Activated naive CD4-positive, alpha-beta T cell treated with anti-CD3 and anti-CD28 coated beads, Interleukin-2, amount 50 U/mL, for 16 hours (primary cell): ENCODE measurements around the gene HOXA2.

Source experiments
- DNase-seq: peaks from one replicate; pipeline ENCODE4 v3.0.0-alpha.2; 2020

HOXA2 gene

DNA sequence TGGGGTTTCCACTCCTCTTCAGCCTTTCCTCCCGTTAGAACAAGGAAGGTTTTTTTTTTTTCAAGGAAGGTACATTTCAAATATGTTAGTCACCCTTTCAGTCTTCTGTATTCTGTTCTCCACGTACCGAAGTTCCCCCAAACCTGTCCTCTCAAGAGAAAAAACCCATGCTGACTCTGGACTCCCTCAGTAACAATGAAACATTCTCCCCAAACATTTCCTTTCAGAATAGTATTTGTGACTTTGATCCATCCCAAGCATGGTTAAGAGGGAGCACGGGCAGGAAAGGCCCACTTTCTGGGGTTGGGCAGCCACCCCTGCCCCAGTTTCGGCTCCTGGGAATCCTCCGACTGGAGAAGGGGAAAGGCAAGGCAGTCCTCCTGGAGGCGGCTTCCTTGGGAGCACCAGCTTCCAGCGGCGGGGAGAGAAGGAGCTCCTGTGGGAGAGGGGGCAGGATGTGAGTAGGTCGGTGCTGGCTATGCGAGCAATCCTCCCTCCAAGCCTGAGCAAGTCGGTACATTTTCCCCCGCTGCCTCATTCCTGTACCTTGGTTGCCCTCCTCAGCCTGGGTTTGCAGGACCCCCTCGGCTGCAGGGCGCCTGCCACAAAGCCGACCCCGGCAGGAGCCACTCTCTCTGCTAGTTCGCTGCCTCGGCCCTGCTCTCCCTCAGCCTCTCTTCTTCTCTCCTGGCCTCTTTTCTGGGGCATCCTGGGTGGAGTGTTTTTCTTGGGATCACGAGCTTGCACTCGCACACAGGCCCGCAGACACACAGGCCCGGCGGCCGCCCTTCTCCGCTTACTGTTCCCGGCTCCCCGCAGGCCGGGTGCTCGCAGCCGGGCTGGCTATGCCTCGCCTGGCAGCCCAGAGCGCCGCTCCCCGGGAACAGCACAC is 4.6 kb downstream of the HOXA2 start:
- no peak for DNase-seq

DNA sequence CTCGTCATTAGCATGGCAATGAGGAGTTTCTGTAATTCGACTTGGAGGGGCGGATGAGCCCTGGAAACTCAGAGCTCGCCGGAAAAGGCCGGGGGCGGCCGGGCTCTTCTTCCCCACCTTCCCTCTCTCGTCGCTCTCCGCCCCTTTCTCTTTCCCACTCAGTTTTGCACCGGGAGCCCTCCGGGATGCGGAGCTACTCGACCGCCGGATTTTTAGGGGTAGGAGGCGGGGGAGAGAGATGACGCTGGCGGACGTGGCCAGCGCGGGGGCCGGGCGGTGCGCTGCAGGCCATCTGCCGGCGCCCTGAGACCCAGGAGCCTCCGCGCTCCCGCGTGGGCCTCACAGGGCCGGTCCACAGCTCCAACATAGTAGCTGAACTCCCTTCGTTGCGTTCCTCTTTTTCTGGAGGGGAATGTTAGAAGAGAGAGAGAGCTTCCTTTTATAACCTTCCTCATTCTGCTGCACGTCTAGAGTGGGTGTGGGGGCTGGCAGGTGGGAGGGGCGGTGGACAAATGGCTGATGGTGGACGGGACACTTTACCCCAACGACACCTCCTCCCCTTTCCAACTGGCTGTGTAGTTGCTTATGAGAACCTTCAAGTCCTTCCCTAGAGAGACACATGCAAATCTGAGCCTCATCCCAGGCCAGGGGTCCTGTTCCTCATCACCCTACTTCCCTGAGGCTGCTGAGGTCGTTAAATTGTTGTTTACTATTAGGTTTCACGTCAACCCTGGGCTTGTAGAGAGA is 5.5 kb downstream of the HOXA2 start:
- DNase-seq = no peak

DNA sequence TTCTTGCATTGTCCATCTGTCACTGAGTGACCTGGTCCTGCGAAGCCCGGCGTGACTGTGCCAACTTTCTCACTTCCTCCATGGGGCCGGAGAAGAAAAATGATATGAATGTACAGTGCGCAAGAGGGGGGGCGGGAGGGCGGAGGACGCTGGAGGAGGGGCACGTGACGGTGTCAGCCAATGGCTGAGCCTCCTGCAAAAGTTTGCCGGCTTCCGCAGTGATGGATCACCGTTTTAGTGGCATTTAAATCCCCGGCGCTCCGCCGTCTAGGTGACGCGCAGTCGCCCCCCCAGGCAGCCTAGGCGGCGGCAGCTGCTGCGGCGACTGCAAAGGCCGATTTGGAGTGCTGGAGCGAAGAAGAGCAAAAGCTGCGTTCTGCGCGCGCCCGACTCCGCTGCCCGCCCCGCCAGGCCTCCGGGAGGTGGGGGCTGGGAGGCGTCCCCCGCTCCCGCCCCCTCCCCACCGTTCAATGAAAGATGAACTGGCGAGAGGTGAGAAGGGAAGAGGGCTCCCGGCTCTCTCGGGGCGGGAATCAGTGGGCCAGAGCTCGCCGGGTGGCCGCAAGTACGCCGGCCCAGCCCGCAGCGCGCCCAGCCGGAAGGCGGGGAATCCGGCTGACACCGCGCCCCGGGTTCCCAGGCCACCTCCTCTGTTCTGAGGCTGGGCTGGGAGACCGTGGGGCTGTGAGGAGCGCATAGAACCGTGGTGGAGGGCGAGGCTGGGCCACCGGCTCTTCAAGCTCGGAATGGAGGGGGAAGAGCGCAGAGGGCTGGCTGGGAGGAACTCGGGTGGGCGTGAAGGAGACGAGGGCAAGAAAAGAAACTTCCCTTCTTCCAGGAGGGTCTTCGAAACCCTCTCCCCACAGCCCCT is 6.4 kb downstream of the HOXA2 start, which contains the start of gene HOXA1:
Gene HOXA1 (minus strand): TSS at position 104 of the 871 bp plus-strand sequence. CDS start 88 bp downstream, at position 16.
- peak; percentile 68 for DNase-seq

DNA sequence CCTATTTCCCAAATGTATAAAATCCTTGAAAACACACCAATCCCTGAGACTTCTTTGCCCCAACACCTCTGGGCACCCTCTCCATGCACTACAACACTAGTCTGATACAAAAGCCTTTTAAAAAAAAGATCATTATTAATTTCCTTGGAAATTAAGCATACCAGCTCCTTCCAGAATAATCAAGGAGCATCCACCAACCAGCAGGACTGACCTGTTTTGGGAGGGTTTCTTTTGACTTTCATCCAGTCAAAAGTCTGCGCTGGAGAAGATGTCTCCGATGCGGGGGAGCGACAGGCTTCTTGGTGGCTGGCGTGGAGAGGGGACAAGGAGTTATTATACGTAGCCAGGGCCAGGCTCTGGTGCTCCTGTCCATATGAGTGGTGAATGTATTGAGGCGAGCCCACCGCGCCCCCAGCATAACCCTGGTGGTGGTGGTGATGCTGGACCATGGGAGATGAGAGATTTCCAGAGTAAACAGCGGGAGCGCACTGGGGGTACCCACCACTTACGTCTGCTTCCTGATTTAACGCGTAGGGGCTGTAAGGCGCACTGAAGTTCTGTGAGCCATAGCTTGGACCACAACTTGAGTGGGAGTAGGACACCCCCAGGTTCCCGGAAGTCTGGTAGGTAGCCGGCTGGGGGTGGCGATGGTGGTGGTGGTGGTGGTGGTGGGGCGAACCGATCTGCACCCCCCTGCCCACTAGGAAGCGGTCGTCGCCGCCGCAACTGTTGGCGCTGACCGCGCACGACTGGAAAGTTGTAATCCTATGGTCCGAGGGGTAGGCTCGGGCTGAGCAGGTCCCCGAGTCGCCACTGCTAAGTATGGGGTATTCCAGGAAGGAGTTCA is 7.2 kb downstream of the HOXA2 start:
- DNase-seq = no peak

DNA sequence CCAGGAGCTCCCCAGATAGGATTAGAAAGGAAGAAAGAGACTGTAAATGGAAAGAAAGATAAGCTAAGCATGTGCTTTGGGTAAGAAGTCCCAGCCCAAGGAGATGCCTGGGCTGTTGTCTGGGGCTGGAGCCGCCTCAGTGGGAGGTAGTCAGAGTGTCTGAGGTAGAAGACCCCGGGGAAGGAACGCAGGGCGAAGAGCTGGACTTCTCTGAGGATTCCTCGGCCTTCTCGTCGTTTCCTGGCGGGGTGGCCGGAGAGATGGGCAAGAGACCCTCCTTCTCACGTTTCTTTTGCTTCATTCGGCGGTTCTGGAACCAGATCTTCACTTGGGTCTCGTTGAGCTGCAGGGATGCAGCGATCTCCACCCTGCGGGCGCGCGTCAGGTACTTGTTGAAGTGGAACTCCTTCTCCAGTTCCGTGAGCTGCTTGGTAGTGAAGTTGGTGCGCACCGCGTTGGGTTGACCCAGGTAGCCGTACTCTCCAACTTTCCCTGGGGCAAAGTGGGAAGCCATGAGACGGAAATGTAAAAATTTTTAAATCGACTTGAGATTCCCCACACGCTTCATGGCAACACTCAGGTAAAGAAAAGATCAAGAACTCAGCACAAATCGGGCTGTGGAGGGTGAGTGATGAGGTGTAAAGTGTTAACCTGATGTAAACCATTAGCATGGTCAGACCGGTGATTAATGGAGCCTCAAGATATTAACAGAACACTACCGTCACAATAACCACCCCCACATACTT is 8.0 kb downstream of the HOXA2 start:
- DNase-seq = no peak

DNA sequence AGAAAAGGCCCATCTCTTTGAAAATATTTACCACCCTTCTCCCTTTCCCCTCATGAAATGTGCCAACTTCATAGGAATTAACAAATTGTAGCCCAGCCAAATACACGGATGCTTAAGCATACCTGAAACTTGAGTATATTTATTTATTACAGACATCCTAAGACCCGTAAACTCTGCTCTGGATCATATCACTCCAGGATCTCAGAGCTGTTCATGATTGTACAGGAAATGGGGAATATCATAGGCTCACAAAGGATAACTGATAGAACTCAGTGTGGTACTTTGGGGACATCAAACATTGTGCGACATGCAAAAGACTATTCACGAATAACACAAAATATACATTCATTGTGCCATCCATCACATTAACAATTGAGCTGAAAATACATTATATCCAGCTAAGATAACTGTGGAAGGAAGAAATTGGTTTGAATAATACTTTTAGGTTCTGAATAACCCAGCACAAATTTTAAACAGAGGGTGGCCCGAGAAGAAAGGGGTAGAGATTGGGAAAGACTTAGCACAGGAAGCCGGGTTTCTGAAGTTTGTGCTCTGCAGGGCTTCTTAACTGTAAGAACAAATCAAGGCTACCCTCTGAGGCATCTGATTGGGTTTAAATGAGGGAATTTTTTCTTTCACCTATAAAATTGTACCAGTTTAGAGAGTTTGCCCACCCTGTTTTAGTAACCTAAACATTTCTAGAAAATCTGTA is 9.1 kb downstream of the HOXA2 start:
- no peak for DNase-seq

DNA sequence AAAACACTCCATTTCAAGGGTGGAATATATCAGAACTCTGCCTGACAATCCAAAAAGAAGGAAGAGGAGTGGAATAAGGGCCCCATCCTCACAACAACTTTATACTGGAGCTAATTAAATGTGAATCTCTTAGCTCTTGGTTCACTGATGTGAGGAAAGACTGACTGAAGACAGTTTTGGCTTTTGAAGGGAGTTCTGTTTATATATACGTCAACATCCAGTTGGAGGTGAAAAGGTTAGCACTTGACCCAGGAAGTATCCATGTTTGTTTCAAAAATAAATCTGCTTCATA is 9.7 kb downstream of the HOXA2 start:
- DNase-seq = no peak

DNA sequence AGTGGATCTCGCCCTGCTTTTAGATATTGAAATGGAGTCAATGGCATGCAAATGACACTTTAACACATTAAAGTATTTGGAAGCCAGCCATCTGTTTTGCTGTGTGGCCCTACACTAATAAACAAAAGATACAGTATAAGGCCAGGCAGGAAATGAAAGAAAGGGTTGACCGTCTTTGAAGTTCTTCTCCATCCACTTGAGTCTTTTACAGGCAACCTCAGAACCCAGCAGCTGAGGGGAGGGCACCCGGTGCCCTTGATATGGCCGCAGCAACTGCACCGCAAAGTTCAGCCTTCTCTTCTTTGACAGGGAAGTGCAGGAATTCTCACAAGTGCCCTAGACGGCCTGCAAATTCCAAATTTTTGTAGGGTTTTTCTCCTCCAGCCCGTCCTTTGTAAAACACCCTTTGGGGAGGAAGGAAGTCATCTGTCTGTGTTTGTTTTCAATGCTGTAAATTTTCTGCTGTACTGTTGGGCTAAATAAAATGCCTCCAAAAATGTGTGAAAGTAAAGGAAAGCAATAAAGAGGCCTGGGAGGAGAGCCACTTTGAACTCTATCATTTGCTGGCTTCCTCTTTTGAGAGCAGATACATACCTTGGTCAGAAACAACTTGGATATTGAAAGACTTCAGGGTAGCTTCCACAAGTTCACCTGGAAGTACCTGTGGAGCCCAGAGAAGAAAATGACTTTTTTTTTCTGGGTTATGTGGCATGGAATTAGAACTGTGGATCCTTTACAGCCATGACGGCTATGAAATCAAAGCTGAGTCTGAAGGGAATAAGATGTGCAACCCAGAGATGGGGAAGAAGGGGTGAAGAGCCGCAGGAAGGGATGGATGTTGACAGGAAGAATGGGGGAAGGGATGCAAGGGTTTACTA is 10.3 kb downstream of the HOXA2 start:
- DNase-seq = no peak

DNA sequence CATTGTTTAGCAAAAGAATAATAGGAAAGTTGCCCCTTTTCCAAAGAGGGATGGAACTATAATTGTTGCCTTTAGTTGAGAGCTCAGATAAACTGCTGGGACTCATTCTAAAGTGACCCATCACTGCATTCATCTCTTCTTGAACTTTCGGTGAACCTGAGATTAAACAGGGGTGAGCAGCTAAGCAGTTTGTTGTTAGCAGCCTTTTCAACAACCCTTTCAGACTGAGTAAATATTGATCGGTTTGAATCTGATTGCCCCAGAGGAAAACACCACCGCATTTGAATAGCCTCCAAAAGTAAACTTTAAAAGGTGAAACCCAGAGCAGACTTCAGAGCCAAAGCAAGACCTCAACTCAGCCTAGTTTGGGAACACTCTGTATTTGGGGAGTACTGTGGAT is 11.4 kb downstream of the HOXA2 start:
- no peak for DNase-seq

DNA sequence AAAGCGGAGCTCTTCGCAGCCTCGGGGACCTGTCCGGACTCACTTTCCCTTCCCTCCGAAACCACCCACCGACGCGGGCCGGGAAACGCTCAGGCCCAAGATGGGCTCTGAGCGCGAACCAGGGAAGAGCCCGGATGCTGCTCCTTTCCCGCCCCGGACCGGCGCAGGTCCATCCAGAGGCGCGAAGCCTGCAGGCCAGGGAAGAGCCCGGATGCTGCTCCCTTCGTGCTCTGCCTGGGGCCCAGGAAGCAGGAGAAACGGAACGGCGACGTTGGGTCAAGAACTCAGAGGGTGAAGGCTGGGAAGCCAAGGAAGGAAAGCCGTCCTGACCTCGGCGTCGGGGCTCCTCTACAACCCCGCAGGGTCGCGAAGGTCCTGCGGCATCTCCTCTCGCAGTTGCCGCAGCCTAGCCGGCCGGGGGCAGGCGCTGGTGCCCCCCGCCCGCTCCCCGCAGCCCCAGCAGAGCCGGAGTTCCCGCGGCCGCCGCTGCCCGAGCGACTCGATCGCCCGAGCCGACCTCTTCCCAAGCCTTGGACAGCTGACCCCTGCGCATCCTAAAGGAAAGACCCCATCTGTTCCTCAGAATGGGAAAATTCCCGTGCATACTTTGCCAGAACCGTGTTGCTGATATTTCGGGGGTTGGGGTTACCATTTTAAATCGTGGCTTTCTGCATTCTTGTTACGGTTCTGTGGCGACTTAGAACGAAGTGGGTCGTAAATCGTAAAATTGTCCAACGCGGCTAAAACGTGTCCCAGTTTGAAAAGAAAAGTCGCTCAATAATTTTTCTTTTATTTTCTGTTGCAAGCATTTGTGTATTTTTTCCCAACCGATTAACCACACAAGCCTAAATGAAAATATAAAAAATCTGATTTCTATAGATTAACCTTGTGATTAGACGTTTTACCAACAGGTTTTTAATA is 14.2 kb downstream of the HOXA2 start:
- DNase-seq = no peak

DNA sequence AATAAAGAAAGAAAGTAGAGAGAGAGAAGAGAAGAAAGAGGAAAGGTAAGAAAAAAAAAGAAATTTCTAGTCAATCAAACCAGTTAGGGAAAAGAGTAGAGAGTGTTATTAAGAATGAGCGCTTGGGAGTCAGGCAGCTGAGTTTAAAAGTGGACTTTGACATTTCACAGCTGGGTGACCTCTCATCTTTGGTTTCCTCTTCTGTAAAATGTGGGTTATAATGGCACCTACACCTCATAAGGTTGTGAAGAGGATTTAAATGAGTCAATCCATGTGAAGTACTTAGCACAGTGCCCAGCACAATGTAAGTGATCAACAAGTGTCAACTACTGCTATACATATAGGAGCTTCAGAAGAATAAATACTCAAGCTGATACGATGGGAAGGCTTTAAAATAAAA is 18.8 kb downstream of the HOXA2 start:
- no peak for DNase-seq

DNA sequence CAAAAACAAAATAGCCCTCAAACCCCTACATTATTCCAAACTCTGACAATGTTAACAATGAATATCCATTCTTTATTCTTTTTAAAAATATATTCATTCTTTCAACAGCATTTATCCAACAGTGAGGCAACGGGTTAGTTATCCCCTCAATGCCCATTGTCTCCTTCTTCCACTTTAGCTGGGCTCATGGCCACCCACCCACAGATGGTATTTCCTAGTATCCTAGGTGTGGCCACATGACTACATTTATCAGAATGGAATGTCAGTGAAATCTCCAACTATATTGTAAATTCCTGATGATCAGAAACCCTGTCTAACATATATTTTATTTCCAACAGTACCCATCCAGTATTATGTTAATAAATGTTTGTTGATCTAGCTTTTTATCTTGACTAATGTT is 20.3 kb downstream of the HOXA2 start:
- no peak for DNase-seq

DNA sequence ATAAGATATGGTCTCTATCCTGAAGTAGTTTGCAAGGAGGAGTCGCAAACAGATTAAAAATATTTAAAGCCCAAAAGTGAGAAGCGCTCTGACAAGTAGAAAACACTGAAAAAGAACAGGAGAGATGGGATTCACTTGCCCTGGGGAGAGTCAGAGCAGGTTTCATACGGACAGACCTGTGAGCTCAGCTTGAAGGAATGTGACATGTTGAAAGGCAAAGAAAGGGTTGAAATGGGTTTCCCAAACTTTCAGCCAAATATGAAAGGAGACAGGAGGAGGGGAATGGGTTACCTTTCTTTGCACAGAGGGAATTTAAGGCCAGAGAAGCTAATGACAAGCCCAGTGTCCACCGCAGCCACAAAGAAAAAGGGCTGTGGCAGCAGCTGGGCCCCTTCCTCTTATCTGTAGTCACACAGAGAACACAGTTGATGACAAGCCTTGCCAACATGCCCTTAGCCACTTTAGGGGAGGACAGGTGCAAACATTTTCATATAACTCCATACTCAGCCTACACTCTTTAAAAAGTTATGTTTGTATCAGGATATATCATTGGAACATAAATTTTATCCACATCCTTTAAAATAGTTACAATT is 21.5 kb downstream of the HOXA2 start:
- DNase-seq = no peak

DNA sequence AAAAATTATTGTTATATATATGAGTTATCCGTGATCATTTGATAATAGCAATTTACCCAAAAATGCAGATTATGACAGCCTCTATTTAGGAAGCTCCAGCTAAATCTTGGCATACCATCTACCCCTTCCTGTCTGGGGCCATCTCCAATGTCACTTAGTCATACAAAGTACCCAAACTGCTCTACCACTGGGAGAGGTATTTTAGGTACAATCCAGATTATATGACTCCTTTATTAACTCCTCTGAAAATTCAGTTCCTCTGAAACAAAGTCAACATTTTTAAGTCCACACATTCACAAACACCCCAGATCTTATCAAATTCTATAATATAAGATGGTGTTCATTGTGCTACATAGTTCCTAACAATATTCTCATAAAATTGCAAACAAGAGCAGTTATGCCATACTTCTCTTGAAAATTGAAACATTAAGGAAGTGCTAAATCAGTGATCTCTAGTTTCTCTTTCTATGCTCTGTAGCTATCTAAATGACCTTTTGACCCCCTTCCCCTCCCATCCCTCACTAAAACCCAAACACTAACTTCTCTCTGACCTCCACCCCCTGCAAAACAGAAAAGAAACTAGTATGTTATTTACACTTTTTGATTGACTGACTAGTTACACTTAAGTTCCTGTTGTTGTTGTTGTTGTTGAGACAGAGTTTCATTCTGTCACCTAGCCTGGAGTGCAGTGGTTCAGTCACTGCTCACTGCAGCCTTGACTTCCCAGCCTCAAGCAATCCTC is 23.1 kb downstream of the HOXA2 start:
- no peak for DNase-seq

DNA sequence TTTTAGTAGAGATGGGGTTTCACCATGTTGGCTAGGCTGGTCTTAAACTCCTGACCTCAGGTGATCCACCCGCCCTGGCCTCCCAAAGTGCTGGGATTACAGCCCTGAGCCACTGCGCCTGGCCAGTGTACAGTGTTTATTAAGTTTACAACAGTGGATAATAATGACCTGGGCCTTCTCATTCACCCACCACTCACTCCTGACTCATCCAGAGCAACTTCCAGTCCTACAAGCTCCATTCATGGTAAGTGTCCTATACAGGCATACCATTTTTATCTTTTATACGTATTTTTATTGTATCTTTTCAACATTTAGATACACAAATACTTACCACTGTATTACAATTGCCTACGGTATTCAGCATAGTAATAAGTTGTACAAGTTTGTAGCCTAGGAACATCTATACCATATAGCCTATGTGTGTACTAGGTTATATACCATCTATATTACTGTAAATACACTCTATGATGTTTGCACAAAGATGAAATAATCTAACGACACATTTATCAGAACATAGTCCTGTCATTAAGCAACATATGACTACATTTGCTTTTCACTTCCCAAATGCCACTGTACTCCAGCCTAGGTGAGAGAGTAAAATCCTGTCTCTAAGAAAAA is 23.8 kb downstream of the HOXA2 start:
- DNase-seq = no peak

DNA sequence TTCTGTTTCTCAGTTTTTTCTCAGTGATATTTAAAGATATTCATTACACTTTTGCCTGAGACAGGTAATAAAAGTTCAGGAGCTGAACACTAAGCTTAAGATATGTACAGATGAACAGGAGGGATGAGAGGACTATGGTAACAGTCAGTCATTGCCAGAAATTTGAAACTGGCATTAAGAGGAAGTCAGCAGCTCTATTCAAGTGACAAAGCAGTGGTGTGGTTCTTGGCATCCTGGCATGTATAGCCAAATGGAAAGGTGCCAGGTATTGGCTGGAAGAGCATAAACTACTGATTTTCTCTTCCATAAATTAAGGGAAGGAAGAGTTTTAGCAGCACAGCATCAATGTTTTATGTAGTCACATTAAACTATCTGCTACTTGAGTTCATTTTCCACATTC is 29.4 kb downstream of the HOXA2 start:
- DNase-seq = no peak
